GM21737 (cell line): Measurements from ENCODE around the gene ALG3.

Experiments
- ATAC-seq: cut with Tn5 transposase; IDR thresholded peaks from one replicate; pipeline ENCODE4 v1.9.1; 2021; ENCODE audit warnings: mild to moderate bottlenecking, moderate library complexity; ENCODE audit not compliant: unreplicated experiment

The ALG3 gene

DNA sequence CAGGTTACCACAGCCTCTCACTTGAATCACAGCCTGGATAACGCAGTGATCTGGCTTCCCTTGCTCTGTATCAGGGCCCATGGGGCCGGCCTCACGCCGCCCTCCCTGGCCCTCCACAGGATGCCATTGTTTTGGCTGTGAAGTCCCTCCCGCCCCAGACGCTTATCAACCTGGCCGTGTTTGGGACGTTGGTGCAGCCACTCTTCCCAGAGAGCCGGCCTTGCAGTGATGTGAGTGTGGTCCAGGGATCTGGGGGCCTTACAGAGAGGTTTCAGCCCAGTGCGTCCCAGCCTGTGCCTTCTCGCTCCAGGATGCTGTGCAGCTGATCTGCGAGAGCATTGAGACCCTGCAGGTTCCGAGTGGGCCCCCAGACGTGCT lies 12.7 kb downstream of the ALG3 start:
- ATAC-seq: no peak

DNA sequence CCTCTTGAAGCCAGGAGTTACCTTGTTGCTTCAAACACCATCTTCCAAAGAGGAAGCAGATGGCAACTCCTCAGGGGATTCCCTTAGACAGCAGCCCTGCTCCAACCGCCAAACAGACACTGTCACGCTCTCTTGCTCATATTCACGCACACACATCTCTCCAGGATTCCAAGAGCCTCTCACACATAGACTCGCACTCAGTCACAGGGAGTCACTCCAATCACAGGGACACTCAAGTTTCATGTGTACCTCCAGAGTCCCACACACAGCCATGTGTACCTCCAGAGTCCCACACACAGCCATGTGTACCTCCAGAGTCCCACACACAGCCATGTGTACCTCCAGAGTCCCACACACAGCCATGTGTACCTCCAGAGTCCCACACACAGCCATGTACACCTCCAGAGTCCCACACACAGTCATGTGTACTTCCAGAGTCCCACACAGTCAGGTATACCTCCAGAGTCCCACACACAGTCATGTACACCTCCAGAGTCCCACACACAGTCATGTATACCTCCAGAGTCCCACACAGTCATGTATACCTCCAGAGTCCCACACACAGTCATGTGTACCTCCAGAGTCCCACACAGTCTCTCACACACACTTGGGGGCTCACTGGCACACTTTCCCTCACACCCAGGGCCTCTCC lies 13.3 kb downstream of the ALG3 start:
- no peak for ATAC-seq

DNA sequence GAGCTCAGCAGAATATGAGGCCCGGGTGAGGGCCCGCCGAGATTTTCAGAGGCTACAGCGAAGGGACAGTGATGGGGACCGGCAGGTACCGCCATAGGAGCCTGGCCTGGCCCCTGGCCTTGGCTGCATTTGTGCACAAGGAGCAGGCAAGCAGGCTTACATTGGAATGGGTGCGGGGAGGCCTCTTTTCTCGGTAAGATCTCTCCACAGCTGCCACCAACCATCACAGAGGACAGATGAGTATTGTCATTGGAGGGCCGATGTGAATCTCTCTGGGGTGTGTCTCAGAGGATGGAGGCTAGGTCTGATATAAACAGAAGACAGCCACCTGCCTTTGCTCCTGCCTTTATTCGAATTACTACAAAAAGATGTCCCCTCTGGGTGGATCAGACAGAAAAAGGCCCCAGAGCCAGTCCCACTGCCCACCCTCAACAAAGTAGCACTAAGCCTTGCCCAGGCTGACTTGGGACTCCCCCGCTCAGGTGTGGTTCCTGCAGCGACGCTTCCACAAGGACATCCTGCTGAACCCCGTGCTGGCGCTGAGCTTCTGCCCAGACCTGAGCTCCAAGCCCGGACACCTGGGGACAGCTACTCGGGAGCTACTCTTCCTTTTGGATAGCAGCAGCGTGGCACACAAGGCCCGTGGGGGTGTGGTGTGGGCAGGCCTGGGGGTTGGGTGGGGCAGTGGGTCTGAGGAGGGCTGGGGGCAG lies 13.9 kb downstream of the ALG3 start:
- ATAC-seq: no peak

DNA sequence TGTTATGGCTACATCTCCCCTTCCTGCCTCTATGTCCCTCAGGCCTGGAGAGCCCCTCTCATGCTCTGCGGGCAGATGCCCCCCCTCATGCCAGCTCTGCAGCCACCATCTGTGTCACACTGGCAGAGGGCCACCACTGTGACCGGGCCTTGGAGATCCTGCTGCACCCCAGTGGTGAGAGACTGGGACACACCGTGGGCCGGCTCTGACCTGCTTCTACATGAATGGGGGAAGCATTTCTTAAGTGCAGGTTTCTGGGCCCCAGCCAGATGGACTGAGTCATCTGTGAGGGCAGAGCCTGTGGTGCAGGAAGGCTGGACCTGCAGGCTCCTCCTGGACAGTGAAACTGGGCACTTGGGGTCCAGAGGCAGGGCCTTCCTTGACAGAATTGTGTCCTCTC lies 14.5 kb downstream of the ALG3 start:
- ATAC-seq: no peak

DNA sequence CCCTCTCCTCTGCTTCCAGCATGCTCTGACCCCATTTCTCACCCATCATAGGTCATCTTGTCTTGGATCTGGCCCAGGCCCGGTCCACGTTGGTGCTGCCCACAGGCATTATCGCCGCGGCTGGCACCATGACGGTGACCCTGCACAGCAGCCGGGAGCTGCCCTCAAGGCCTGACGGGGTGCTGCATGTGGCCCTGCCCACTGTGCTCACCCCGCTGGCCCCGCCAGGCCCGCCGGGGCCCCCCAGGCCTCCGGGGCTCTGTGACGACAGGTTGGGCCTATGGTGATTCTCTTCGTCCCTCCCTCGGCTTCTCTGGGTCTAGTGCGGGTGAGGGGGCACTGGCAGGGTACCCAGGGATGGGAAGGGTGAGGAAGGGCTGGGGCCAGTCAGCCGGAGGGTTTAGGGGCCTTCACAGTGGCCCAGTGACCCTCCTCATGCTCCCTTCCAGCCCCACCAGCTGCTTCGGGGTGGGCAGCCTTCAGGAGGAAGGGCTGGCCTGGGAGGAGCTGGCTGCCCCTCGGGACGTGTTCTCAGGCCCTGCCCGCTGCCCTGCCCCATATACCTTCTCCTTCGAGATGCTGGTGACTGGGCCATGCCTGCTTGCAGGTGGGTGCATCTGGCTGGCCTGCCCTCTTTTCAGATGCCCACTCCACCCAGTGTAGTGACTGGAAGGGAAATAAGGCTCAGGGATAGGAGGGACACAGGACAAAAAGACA lies 15.5 kb downstream of the ALG3 start:
- no peak for ATAC-seq

DNA sequence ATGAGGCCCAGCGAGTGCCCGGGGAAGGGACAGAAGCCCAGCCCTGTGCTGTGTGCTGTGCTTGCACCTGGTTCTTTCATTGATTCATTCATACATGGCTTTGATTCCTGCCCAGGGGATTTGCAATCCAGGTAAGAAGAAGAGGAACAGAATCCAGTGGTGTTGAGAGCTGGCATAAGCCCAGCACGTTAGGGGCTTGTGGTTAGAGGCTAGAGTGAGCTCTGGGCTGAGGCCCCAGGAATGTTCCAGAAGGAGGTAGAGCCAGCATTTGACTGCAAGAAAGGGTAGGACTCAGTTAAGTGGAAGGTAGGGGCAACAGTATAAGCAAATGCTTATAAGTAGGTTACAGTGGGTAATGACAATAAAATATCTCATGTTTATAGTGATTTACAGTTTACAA lies 17.1 kb downstream of the ALG3 start:
- no peak for ATAC-seq

DNA sequence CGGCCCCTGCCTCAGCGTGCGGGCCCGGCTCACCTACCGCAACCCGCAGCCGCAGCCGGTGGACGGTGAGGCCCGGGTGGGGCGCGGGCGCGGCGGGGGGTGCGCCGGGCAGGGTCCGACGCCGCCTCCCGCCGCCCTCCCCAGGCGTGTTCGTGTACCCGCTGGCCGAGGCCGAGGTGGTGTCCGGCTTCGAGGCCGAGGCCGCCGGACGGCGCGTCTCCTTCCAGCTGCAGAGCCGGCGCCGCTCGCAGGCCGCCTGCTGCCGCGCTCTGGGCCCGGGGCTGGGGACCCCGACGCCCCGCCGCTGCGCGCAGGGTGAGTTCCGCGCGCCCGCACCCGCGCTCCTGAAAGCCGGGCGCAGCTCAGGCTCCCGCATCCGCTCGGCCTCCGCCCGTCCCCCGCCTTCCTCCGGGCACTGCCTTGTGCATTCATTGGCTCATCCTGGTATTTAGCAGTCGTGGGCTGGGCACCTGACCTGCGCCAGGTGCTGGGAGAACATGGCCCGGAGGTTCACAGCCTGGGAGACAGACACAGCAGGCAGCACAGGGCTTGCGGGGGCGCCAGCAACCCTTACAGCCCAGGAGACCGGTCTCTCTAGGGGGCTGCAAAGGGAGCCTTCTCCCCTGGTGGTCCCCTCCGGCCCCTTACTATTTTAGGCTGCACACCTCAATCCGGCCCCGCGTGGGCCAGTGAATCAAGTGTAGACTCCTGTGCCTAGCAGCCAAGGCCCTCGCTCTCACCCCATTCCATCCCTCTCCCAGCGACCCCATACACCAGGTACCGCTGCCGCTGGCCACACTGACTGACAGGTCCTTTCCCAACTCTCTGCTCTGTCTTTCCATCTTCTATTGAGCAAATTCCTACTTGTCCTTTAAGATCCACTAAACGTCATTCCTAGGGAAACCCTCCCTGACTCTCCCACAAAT lies 17.9 kb downstream of the ALG3 start:
- ATAC-seq: no peak

DNA sequence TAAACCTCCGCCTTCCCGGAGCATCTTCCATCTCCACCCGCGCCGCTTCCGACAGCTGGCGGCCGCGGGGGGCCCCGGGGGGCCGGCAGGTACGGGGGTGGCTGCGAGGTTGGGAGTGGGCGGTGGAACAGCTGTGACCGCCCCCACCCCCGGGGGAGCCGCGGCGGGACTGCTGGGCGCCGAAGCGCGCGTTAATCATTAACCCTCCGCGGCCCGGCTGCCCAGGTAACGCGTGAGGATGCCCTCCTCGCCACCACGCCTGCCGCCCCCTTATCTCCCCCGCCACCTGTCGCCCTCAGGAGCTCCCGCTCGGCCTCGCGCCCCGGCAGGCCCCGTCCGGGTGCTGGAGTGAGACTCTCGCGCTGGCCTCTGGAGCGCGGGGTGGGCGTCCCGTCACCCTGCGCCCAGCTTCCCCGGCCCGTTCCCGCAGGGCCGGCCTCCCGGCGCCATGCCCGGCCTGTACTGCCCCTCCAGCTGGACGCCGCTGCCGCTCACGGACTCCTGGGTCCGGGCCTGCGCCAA lies 18.6 kb downstream of the ALG3 start:
- ATAC-seq: no peak

DNA sequence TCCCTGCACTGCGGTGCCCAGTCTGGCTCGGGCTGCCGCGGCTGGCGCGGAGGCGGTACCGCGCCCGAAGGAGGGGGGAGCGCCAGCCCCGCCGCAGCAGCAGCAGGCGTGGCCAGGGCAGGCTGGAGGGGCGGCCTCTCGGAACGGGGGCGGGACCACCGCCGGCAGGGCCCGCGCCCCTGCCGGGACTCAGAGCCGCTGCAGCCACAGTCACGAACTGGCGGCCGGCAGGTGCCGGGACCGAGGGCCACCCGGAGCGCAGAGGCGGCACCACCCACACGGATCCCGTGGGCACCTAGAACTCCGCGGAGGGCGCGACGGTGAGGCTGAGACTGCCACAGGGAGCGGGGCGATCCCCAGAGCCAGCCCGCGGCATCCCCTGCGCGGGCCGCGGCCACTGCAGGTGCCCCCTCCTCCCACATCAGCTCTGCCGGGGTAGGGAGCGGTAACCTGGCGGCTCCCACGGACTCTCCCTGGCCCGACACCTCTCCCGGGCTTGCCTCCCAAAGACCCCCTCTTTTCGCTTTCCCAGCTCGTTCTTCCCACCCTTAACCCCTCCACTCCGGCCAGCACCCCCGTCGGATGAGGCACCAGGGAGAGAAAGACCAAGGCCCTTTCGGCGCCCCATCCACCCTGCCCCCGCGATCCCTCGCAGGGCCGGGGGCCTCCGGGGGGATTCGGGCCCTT lies 19.2 kb downstream of the ALG3 start, which contains the start of gene VWA5B2:
TSS of gene VWA5B2 (plus strand) at position 192 of the 687 bp plus-strand sequence. CDS start 944 bp downstream, outside the sequence.
- peak; percentile 71 for ATAC-seq

DNA sequence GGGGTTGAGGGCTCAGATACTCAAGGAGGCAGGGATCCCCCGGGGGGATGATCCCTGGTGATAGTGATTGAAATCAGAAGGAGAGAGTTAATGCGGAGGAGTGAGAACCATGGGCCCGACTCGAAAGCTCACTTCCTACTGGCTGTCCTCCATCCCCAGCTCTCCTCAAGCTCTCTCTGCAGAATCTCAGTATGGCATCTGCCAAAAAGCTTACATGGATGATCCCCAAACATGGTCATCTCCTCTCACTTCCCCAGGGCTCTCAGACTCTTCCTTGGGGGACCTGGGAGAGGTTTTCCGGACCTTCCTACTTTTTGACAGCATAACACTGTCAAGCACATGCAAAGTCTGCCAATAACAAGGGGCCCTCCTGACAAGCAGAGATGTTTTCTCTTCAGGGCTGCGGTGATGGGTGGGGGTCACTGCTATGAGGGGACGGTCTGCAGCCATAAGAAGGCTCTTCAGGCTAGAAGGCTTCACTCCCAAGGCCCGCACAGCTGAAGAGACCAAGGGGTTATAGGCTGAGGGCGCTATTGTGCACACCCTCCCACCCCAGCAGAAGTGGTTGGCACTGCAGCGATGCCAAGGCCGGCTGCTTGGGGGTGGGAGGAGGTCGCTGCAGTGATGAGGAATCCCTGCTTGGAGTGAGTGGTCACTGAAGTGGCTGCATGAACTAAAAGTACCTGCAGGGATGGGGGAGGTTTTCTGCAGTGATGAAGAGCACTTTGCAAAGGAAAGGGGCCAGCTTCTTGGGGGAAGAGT lies 20.2 kb downstream of the ALG3 start:
- no peak for ATAC-seq

DNA sequence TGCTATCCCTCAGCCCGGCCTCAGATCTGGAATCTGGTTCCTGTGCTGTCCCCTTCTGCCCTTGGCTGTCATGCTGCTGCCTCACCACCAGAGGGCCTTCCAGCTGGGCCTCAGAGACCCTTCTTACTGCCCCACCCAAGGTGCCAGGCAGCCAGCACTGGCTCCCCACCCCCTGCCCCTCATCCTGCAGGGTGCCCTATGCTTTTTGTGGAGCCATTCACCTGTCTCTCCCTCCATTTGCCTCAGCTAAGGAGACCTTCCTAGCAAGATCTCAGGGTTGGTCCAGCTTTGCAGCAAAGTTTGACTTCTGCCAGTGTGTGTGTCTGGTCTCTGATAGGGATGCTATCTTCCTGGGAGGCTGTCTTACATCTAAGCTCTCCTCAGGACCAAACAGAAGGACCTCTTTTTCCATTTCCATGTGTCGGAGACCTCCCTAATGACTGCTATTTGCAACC lies 21.3 kb downstream of the ALG3 start:
- ATAC-seq: no peak

DNA sequence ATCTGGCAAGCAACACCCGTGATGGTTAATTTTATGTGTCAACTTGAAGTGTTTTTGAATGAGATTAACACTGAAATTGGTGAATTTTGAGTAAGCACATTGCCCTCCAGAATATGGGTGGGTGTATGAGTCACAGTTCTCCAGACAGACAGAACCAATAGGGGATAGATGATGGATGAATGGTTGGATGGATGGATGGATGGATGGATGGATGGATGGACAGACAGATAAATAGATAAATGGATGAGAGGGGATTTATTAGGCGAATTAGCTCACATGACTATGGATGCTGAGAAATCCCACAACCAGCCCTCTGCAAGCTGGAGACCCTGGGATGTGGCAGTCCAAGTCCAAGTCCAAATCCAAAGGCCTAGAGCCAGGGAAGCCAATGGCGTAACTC lies 24.8 kb downstream of the ALG3 start:
- no peak for ATAC-seq

DNA sequence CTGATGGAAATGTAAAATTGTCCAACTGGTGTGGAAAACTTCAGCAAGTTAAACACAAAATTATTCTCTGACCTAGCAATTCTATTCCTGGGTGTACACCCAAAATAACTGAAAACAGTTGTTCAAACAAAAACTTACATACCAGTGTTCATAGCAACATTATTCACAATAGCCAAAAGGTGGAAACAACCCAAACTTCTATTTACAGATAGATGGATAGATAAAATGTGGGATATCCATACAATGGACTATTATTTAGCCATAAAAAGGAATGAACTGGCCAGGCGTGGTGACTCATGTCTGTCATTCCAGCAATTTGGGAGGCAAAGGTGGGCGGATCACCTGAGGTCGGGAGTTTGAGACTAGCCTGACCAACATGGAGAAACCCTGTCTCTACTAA lies 26.2 kb downstream of the ALG3 start:
- no peak for ATAC-seq

DNA sequence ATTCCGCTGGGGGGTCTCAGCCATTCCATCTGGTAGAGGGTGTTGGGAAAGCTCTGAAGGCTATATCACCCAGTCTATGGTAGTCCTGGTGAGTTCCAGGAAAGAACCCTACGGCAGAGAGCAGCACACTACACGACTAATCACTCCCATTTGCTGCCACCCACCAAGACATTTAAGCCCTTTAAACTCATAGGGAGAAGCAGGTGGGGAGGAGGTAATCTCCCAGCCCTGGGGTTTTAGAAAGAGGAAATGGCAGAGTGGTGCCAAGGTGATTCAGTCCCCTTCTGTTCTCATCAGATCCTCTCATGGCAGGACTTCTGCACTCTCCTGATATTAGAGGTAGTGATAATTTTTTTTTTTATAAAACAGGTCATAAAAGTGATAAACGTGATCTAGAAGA lies 29.9 kb downstream of the ALG3 start:
- no peak for ATAC-seq

DNA sequence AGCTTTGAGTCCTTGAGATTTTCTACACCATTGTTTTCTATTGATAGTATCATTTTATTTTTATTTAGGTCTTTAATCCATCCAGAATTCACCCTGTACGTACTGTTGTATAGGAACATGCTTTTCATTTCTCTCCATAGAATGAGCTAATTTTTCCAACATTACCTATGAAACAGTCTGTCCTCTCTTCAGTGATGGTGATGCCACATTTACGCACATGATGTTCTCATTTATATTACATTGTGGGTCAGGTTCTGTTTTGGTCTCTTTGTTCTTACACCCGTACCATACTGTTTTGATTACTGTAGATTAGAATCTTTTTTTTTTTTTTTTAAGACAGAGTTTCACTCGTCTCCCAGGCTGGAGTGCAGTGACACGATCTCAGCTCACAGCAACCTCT lies 37.0 kb downstream of the ALG3 start:
- no peak for ATAC-seq

DNA sequence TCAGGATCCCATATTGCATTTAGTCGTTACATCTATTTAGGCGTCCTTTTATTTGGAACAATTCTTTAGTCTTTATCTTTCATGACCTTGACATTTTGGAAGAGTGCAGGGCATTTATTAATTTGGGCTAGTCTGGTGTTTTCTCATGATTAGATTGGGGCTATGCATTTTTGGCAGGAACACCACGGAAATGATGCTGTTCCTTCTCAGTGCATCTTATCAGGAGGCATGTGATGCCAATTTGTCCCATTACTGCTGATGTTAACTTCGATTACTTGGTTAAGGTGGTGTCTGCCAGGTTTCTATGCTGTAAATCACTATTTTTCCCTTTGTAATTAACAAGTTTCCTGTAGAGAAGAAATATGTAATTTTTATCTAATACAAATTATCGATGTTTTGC lies 37.5 kb downstream of the ALG3 start:
- no peak for ATAC-seq

DNA sequence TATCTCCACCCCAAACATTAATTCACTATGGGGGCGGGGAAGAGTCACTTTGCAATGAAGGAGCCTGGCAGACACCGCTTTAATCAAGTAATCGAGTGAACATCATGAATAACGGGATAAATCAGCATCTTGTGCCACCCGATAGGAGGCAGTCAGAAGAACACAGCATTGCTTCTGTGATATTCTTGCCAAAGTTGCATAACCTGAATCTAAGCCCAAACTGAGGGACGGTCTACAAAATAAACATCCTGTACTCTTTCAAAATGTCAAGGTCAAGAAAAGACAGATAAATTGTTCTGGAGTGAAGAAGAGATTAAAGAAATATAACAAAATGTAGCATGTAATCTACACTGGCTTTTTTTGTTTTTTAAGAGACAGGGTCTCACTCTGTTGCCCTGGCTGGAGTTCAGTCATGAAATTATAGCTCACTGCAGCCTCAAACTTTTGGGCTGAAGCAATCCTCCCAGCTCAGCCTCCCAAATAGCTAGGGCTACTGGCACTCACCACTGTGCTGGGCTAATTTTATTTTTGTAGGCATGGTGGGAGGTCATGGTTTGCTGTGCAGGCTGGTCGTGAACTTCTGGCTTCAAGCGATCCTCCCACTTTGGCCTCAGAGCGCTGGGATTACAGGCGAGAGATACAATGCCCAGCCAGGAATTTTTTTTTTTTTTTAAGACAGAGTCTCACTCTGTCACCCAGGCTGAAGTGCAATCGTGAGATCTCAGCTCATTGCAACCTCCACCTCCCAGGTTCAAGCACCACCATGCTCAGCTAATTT lies 39.4 kb downstream of the ALG3 start:
- ATAC-seq: no peak

DNA sequence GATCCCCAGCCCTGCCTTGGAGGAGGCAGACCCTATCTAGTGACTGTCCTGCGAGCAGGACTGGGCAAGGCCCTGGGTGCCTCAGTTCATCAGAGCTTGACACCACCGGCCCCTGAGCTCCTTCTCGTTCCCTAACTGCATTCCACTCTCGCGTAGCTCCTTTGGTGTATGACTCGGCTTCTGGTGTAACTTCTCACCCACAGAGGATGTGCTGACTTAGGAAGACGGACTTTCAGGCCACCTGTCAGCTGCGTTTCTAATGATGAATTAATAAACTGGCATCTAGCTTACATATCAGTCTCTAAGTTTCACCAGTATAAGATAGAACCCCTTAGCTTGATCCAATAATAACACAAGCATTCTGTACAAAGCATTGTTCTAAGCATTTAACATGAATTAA lies 45.2 kb downstream of the ALG3 start:
- no peak for ATAC-seq

DNA sequence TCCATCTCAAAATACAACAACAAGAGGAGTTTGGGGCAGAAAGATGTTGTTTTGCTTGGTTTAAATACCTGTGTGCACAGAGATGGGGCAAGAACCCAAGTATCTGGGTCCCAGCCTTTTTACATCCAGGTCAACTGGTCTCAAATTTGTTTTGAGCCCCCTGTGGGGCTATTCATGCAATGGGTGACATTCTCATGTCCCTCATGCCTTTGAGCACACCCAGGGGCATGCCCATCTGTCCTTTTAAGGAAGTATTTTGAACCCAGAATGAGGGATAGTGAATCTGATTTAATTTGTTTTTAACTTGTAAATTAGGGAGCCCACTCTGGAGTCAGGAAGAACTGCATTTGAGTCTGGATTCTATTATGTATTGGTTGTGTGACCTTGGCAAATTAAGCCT lies 47.9 kb downstream of the ALG3 start:
- ATAC-seq: no peak
